ENCODE data around the gene FBXW5.

Gene FBXW5

GRCh38 chr9:136961279-136962065 lies 16.9 kb upstream of the FBXW5 start:
- no peak for DNase-seq

GRCh38 chr9:136960938-136961275 lies 16.4 kb upstream of the FBXW5 start:
- DNase-seq, result no peak

DNA sequence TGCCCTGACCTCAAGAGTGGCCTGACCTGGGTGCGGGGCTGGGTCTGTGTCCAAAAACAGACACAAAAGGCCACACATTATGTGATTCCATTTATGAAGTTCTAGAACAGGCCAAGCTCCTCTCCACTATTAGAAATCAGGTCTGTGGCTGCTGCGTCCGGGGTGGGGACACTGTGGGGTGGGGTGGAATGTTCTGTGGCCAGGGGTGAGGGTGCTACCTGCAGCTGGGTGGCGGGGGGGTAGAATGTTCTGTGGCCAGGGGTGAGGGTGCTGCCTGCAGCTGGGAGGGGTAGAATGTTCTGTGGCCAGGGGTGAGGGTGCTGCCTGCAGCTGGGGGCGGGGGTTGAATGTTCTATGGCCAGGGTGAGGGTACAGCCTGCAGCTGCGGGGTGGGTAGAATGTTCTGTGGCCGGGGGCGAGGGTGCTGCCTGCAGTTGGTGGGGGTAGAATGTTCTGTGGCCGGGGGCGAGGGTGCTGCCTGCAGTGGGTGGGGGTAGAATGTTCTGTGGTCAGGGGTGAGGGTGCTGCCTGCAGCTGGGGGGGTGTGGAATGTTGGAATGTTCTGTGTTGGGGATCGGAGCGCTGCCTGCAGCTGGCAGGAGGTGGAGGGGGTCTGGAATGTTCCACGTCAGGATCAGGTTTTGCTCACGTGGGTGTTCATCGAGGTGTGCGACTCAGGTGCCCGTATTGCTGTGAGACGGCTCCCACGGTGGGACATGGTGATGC lies 15.8 kb upstream of the FBXW5 start:
- DNase-seq, result peak; percentile 53

- no peak for DNase-seq
Observed at GRCh38 chr9:136958898-136959850, 14.6 kb upstream of the FBXW5 start.

DNA sequence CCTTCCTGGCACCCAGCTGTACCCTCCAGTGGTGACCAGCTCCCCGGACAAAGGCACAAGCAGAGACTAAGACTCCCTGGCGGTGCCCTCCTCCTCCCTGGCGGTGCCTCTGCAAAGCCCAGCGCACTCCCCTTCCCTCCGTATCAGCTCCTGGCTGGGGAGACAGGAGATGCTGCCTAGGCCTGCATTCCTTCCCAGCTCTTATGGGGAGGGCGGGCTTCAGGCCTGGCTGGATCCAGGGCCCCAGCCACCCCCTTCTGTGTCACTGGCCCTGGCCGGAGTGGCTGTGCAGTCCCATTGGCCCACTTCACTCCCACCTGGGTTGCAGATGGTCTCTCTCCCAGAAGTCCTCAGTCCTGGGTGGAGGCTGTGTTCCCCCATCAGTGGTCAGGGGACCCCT lies 13.9 kb upstream of the FBXW5 start:
- DNase-seq, result no peak

DNA sequence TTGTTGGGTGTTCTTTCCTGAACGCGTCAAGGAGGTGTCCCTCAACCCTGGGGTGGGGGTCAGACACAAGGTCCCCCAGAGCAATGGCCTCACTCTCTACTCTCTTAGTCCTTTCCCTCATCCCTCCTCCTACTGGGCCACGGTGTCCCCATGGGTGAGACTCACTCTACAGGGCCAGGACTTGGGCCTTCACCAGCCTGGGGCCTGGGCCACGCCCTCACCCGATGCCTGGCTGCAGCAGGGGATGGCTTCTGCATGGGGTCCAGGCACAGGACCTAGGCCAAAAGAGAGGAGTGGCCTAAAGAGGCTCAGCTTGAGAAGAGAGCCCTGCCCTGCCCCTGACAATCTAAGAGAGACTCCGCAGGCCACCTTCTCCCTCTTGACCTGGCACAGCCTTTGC lies 13.4 kb upstream of the FBXW5 start:
- DNase-seq, result no peak

GRCh38 chr9:136957461-136957860 lies 12.9 kb upstream of the FBXW5 start:
- no peak for DNase-seq

- no peak for DNase-seq
Observed at GRCh38 chr9:136956604-136957003, 12.1 kb upstream of the FBXW5 start.

GRCh38 chr9:136955943-136956335 lies 11.4 kb upstream of the FBXW5 start:
- no peak for DNase-seq

- no peak for DNase-seq
Observed at GRCh38 chr9:136955202-136955942, 10.8 kb upstream of the FBXW5 start.

DNA sequence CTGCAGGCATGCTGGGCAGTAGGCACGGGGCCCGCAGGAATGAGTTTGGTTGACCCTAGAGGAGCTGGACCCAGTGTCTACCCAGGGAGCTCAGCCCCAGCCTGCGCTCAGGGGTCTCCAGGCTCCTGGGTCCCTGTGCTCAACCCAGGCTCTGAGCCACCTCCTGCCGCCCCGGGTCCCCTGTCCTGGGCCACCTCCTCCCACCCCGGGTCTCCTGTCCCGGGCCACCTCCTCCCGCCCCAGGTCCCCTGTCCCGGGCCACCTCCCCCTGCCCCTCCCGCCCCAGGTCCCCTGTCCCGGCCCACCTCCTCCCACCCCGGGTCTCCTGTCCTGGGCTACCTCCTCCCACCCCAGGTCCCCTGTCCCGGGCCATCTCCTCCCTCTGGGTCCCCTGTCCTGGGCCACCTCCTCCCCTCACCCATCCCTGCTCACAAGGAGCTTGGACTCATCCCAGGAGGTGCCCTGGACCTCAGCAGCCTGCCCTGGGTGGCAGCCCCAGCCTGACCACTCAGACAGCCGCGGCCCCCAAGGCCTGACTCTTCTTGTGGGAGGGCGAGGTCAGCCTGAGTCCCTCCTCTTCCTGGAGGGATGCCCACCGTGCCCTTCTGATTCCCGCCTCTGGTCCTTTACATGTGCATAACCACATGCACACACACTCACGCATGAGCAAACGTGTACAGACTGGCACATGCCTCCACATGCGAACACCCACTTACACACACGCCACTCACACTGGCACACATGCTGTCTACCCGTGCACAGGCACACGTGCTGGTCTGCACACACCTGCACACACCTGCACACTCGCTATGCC lies 9.9 kb upstream of the FBXW5 start:
- no peak for DNase-seq

DNA sequence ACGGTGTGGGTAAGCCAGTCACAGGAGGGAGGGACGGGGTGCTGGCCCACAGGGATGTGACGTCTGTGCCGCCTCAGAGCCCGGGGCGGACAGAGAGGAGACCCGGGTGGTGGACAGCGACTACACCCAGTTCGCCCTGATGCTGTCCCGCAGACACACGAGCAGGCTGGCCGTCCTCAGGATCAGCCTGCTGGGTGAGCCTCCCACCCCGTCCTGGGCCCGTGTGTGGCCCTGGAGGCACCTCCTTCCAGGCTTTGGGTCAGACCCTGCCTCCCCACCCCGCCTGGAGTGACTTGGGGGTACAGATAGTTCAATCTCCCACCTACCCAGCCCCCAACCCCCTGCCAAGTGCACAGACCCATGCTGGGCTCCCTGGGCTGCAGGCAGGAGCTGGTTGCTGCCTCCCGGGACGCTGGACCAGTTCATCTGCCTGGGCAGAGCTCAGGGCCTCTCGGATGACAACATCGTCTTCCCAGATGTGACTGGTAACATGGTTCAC lies 9.3 kb upstream of the FBXW5 start:
- DNase-seq, result no peak

DNA sequence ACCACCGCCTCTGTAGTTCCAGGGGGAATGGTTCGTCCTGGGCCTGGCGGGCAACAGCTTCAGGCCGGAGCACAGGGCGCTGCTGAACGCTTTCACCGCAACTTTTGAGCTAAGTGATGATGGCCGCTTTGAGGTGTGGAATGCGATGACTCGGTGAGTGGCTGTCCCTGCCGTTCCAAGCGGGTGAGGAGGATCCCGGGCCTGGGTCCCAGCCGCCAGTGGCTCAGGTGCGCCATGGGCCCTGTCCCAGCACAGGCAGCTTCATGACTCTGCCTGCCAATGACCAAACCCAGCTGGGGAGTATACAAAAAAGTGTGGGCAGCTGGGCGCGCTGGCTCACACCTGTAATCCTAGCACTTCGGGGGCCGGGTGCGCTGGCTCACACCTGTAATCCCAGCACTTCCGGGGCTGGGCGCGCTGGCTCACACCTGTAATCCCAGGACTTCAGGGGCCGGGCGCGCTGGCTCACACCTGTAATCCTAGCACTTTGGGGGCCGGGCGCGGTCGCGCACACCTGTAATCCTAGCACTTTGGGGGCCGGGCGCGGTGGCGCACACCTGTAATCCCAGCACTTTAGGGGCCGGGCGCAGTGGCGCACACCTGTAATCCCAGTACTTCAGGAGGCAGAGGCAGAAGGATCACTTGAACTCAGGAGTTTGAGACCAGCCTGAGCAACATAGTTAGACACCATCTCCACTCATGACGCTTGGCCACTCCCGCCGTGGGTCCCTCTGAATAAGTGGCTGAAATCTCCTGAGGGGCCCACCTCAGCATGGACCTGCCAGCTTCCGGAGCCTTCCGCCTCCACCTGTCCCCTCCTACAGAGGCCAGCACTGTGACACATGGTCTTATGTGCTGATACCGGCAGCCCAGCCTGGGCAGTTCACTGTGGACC lies 8.6 kb upstream of the FBXW5 start:
- no peak for DNase-seq

GRCh38 chr9:136952321-136952850 lies 7.8 kb upstream of the FBXW5 start:
- DNase-seq, result no peak

DNA sequence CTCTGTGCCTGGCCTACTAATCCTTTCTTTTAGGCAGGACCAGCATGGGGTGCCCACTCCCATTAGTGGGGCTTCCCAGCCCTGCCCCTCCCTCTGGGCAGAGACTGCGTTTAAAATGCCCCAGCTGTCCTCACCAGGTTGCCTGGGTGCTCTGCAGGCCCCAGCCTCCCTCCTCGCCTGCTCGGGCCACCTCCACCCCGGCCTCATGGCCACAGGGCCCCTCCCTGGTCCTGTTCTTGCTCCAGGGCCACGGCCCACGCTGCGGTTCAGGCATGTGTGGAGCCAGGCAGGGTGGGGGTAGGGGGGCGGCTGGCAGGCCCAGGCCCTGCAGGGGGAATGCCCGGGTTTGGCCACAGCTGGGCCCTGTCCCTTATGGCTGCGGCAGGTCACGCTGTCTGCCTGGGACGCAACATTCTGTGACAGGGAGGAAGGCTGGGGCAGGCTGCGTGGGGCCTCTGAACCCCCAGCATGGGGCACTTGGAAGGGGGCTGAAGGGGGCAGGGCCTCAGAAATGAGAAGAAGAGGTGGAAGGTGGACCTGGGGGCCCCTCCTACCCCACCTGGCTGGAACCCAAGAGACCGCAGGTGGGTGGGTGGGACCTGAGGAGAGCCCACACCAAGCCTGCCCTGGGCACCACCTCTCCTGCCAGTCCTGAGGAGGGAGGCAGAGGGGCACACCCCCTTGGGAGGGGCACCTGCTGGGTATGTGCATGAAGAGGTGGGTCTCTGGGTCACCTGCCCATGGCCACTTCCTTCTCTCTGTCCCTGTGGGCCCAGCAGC lies 7.2 kb upstream of the FBXW5 start, which contains the start of gene LCN12:
Gene LCN12, plus strand, starts transcription at position 733 of the 780 bp plus-strand sequence. CDS start 55 bp downstream, outside the sequence.
- DNase-seq, result no peak

- no peak for DNase-seq
Observed at GRCh38 chr9:136950656-136951276, 6.2 kb upstream of the FBXW5 start.

DNA sequence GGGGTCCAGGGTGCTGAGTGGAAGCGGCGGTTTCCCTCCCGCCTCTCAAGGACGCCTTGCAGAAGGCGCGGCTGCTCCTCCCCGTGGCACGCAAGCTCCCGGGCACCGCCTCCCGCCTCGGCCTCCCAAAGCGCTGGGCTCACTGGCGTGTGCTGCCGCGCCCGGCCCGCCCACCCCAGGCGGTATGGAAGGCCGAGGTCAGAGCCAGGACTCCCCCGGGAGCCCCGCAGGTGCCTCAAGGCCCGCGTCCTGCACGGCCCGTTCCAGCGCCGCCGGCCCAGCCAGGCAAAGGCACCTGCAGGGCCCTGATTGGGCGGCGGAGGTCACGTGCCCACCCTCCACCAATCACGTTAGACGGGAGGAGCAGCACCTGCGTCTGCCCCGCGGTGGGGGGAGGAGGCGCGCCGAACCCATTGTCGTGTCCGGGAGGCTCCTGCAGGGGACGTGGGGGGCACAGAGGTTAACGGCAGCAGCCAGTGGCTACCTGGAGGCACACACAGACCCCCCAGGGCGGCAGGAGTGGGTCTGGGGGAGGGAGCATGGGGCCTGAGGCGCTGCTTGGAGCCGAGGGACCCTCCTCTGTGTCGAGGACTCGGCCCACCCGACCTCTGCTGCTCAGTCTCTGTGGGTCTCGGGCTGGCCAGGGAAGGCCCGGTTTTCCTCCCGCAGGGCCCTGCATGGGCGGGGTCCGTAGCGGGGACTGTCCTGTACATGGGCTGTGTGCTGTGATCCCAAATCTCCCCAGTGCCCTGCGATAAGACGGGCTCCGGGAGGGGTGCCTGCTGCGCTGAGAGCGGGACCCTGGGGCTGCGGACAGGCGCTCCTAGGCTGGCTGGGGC lies 5.5 kb upstream of the FBXW5 start:
- DNase-seq, result peak; percentile 96
